ENCODE measurements around the gene CDH1.
A peak's percentile ranks its signal among the peaks of the same experiment; 100 is the strongest.
"Not testable (repeated sequence)": the region's sequence is repeated elsewhere in the genome, so short reads cannot be mapped to it uniquely, and the experiment has no call there.

Gene CDH1

GRCh38 chr16:68737046-68737729, at the start of gene CDH1:
Gene CDH1, plus strand, starts transcription at chr16:68737292. Its CDS starts 124 bp downstream, at chr16:68737416.
- no peak for DNase-seq (ENCODE audit: low read depth)

- DNase-seq (ENCODE audit: low read depth) = no peak
Measured at GRCh38 chr16:68689921-68690320, 47.2 kb upstream of the CDH1 start.

- DNase-seq (ENCODE audit: low read depth) = no peak
Measured at GRCh38 chr16:68695575-68695974, 41.5 kb upstream of the CDH1 start.

GRCh38 chr16:68696514-68696913, 40.6 kb upstream of the CDH1 start:
- no peak for DNase-seq (ENCODE audit: low read depth)

GRCh38 chr16:68698091-68698490, 39.0 kb upstream of the CDH1 start:
- no peak for DNase-seq (ENCODE audit: low read depth)

GRCh38 chr16:68700120-68700519, 37.0 kb upstream of the CDH1 start:
- DNase-seq (ENCODE audit: low read depth) = no peak

- DNase-seq (ENCODE audit: low read depth) = no peak
Measured at GRCh38 chr16:68700831-68701230, 36.3 kb upstream of the CDH1 start.

GRCh38 chr16:68704232-68704867, 32.7 kb upstream of the CDH1 start:
- peak; percentile 38 for DNase-seq (ENCODE audit: low read depth)

- DNase-seq (ENCODE audit: low read depth) = peak; percentile 98
Measured at GRCh38 chr16:68707340-68708152, 29.5 kb upstream of the CDH1 start.

GRCh38 chr16:68710211-68710610, 26.9 kb upstream of the CDH1 start:
- no peak for DNase-seq (ENCODE audit: low read depth)

- no peak for DNase-seq (ENCODE audit: low read depth)
Measured at GRCh38 chr16:68711421-68712139, 25.5 kb upstream of the CDH1 start.

GRCh38 chr16:68713361-68713760, 23.7 kb upstream of the CDH1 start:
- DNase-seq (ENCODE audit: low read depth) = no peak

- DNase-seq (ENCODE audit: low read depth) = no peak
Measured at GRCh38 chr16:68715471-68715870, 21.6 kb upstream of the CDH1 start.

GRCh38 chr16:68716516-68716915, 20.6 kb upstream of the CDH1 start:
- DNase-seq (ENCODE audit: low read depth) = not testable (repeated sequence)

GRCh38 chr16:68717684-68718083, 19.4 kb upstream of the CDH1 start:
- DNase-seq (ENCODE audit: low read depth) = no peak

- no peak for DNase-seq (ENCODE audit: low read depth)
Measured at GRCh38 chr16:68718590-68718989, 18.5 kb upstream of the CDH1 start.

GRCh38 chr16:68719993-68720489, 17.1 kb upstream of the CDH1 start:
- DNase-seq (ENCODE audit: low read depth) = no peak

GRCh38 chr16:68722119-68723024, 14.7 kb upstream of the CDH1 start:
- no peak for DNase-seq (ENCODE audit: low read depth)

- DNase-seq (ENCODE audit: low read depth) = no peak
Measured at GRCh38 chr16:68724797-68725196, 12.3 kb upstream of the CDH1 start.

- no peak for DNase-seq (ENCODE audit: low read depth)
Measured at GRCh38 chr16:68728523-68728922, 8.6 kb upstream of the CDH1 start.

- no peak for DNase-seq (ENCODE audit: low read depth)
Measured at GRCh38 chr16:68731637-68732036, 5.5 kb upstream of the CDH1 start.

Measured in HS-27A (cell line).